Epithelial cell of esophagus (primary cell): Measurements from ENCODE around the gene COL20A1.

Source experiments
- DNase-seq: peaks from one replicate; pipeline ENCODE4 v3.0.0; 2010; ENCODE audit warnings: low read depth
- H3K4me3 ChIP-seq: 2 replicates; pipeline ENCODE4 v1.5.1; 2011; ENCODE audit warnings: mild to moderate bottlenecking, low read length, control low read depth
- TF ChIP-seq, protein P1 (sequence below): IDR thresholded peaks from 2 replicates; pipeline ENCODE4 v1.5.1; 2011; ENCODE audit warnings: low read depth, mild to moderate bottlenecking, low read length, control low read depth, inconsistent platforms; ENCODE audit not compliant: insufficient read depth; ENCODE audit errors: missing control alignments

COL20A1 gene

DNA sequence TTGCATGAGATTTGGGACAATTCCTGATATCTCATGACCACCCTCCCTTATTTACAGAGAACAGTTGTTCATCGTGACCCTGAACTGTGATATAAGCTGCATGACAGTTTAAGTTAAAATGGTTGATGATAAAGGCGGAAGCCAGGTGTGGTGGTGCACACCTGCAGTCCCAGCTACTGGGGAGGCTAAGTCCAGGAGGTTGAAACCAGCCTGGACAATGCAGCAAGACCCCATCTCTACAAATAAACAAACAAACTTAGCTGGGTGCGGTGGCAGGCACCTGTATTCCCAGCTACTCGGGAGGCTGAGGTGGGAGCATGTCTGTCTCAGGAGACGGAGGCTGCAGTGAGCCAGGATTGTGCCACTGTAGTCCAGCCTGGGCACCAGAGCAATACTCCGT lies 24.1 kb downstream of the COL20A1 start:
- no peak for DNase-seq
- TF ChIP-seq, protein P1, sequence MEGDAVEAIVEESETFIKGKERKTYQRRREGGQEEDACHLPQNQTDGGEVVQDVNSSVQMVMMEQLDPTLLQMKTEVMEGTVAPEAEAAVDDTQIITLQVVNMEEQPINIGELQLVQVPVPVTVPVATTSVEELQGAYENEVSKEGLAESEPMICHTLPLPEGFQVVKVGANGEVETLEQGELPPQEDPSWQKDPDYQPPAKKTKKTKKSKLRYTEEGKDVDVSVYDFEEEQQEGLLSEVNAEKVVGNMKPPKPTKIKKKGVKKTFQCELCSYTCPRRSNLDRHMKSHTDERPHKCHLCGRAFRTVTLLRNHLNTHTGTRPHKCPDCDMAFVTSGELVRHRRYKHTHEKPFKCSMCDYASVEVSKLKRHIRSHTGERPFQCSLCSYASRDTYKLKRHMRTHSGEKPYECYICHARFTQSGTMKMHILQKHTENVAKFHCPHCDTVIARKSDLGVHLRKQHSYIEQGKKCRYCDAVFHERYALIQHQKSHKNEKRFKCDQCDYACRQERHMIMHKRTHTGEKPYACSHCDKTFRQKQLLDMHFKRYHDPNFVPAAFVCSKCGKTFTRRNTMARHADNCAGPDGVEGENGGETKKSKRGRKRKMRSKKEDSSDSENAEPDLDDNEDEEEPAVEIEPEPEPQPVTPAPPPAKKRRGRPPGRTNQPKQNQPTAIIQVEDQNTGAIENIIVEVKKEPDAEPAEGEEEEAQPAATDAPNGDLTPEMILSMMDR: no peak
- no peak overlapping the region for H3K4me3 ChIP-seq

DNA sequence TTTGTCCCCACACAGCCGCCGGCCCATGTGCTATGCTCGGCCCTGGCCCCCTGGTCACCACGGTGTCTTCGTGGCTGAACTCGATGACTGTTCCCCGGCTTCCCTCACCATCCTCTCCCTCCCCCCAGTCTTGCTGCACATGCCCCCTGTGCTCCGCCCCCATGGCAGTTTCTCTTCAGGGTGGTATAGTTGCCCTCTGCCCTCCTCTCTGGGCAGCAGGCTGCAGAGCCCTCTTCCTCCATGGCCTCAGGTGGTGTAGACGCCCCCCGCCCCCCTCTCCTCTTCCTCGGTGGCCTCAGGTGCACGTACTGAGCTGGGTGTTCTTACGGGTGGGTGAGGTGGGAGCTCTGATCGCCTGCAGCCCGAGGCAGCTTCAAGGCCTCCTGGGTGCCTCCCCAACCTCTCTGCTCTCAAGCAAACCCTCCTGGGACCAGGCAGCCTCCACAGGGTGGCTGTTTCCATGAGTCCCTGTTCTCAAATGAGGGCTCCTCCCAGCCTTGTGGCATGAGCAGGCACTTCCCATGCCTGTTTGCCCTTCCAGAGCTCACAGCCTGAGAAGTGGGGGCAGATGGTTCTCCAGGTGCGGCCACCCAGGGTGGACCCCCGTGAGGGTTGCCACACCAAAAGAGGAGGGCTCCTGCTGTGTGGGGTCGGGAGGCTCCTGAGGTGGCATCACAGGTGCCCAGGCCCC lies 24.8 kb downstream of the COL20A1 start:
- DNase-seq: no peak
- no peak overlapping the region for H3K4me3 ChIP-seq
- TF ChIP-seq, protein P1: no peak

DNA sequence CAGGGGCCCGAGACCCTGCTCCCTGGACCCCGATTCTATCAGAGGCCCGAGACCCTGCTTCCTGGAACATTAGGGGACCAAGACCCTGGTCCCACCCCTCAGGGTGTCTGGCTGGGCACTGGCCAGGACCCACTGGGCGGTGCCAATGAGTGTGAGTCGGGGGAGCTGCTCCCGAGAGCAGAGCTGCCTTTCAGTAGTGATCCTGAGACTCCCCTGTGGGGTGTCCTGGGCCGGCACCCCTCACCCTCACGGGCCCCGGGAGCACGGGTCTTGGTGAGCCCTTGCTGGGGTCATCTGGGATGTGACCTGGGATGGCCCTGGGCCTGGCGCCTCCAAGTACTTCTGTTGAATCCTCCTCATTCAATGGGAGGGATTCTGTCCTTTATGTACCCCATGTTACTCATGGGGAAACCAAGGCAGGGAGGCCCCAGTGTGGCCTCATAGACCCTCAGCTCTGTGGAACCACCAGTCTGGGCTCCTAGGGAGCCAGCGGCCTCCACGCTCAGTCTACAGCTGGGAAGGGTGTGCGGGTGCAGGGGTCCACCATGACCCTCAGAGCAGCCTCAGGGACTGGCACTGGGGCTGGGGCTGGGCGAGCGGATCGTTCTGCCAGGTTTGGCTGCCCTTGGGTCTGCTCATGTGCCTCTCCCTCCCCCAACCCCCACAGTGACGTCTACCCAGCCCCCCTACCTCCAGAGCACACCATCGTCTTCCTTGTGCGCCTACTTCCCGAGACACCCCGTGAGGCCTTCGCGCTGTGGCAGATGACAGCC lies 25.6 kb downstream of the COL20A1 start:
- TF ChIP-seq, protein P1: no peak
- H3K4me3 ChIP-seq: no peak overlapping the region
- no peak for DNase-seq

DNA sequence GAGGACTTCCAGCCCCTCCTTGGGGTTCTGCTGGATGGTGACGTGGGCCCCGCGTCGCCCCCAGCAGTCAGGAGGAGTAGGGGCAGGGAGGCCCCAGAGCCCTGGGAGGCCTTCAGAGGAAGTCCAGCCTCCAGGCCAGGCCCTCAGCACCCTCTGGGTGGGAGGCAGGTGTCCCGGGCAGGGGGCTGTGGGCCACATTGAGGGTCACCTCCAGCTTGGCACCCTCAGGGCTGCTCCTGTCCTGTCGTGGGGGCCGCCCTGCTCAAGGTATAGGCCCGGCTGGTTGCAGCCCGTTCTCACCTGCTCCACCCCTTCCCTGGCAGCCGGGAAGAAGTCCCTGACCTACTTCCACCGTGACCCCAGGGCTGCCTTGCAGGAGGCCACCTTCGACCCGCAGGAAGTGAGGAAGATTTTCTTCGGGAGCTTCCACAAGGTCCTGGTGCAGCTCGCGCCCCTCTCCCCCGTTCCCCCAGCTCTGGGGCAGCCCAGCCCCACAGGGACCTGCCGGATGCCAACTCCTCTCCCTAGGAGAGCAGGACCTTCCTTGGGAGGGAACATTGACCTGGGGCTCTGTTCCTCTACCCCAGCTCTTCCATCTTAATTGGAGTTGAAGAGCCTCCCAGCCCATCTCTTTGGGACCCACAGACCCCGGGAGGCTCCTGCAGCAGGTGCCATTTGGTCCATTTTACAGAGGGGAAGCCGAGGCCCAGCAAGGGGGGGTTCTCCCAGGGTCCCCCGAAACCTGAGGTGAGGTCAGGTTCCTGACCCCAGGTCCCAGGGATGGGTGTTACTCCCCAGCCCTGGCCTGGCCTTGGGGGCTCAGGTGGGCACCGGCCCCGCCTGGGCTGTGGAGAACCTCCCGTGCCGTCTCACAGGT lies 26.4 kb downstream of the COL20A1 start:
- TF ChIP-seq, protein P1: no peak
- DNase-seq: no peak
- H3K4me3 ChIP-seq: no peak overlapping the region

DNA sequence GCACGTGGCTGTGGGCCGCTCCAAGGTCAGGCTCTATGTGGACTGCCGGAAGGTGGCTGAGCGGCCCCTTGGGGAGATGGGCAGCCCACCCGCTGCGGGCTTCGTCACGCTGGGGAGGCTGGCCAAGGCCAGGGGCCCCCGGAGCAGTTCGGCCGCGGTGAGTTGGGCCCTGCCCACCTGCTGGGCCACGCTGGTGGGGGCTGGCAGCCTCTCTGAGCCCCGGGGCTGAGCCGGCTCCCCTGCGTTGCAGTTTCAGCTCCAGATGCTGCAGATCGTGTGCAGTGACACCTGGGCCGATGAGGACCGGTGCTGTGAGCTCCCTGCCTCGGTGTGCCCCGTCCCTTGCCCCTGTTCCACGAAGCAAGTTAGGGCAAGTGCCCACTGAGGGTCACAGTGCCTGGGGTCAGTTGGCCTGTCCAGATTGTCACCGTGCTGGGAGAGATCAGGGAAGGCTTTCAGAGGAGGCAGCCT lies 27.1 kb downstream of the COL20A1 start:
- H3K4me3 ChIP-seq: no peak overlapping the region
- TF ChIP-seq, protein P1: no peak
- no peak for DNase-seq

DNA sequence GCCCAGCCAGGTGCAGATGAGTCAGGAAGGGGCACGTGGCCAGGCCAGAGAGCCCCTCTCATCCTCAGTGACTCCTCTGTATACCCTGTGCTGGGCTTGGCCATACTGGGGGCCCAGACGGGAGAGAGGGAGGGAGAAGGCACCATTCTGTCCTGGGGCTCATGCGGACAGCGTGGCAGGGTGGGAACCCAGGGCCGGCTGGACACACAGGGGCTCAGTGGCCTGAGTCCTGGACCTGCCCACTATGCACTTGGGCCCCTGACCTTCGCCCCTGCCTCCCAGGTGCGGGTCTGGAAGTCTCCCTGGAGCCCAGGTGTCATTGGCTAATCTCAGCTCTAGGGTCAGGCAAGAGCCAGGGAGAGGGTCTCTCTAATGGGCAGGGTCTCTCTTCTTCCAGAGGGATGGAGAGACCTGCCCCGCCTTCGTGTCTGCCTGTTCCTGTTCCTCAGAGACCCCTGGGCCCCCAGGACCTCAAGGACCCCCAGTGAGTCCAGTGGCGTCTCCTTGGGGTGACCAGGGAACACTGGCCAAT lies 27.7 kb downstream of the COL20A1 start:
- DNase-seq: no peak
- H3K4me3 ChIP-seq: no peak overlapping the region
- TF ChIP-seq, protein P1: no peak
